ENCODE measurements around the gene CEP135.
"Not testable (repeated sequence)": the region's sequence is repeated elsewhere in the genome, so short reads cannot be mapped to it uniquely, and the experiment has no call there.

GRCh38 chr4:56072730-56073129, 124.0 kb downstream of the CEP135 start:
- not testable (repeated sequence) for TF ChIP-seq POLR2A, POLR2AphosphoS5, POU2F2, TAF1 (IDR thresholded peaks at IDR 0.05; ENCODE audit: low read depth, low read length)
